ENCODE results near the gene CENPB. TPM values are rescaled to one million over a fixed set of nuclear protein-coding genes. Genes with fewer than 3 reads are reported as not detected.

The CENPB gene
- total RNA-seq, 1 donor from 2014 or later = 66.2 TPM

DNA sequence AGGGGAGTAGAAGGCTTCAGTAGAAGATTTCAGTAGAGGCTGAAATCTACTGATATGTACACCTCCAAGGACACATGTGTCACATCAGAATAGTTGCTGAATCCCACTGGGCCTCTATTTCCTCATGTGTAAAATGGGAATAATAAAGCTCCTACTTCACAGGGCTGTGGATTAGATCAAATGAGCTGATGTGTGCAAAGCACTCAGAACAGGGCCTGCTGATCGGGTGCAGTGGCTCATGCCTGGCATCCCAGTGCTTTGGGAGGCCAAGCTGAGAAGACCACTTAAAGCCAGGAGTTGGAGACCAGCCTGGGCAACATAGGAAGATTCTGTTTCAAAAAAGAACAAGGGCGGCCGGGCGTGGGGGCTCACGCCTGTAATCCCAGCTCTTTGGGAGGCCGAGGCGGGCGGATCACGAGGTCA lies 25.7 kb upstream of the CENPB start:
- TF ChIP-seq, protein P1, sequence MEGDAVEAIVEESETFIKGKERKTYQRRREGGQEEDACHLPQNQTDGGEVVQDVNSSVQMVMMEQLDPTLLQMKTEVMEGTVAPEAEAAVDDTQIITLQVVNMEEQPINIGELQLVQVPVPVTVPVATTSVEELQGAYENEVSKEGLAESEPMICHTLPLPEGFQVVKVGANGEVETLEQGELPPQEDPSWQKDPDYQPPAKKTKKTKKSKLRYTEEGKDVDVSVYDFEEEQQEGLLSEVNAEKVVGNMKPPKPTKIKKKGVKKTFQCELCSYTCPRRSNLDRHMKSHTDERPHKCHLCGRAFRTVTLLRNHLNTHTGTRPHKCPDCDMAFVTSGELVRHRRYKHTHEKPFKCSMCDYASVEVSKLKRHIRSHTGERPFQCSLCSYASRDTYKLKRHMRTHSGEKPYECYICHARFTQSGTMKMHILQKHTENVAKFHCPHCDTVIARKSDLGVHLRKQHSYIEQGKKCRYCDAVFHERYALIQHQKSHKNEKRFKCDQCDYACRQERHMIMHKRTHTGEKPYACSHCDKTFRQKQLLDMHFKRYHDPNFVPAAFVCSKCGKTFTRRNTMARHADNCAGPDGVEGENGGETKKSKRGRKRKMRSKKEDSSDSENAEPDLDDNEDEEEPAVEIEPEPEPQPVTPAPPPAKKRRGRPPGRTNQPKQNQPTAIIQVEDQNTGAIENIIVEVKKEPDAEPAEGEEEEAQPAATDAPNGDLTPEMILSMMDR (IDR thresholded peaks at IDR 0.05; ENCODE audit: insufficient read depth, low read length, poor library complexity, severe bottlenecking) = no peak
- H3K4me3 ChIP-seq (ENCODE audit: low read depth, low read length) = no peak overlapping the region
- no peaks in the 10 kb centered on the region for H3K27me3 ChIP-seq (ENCODE audit: control insufficient read depth, insufficient read depth, low read length)
- H3K36me3 ChIP-seq (ENCODE audit: control insufficient read depth, insufficient read depth, low read length) = no peaks in the 10 kb centered on the region
- DNase-seq (ENCODE audit: low read depth) = no peak

DNA sequence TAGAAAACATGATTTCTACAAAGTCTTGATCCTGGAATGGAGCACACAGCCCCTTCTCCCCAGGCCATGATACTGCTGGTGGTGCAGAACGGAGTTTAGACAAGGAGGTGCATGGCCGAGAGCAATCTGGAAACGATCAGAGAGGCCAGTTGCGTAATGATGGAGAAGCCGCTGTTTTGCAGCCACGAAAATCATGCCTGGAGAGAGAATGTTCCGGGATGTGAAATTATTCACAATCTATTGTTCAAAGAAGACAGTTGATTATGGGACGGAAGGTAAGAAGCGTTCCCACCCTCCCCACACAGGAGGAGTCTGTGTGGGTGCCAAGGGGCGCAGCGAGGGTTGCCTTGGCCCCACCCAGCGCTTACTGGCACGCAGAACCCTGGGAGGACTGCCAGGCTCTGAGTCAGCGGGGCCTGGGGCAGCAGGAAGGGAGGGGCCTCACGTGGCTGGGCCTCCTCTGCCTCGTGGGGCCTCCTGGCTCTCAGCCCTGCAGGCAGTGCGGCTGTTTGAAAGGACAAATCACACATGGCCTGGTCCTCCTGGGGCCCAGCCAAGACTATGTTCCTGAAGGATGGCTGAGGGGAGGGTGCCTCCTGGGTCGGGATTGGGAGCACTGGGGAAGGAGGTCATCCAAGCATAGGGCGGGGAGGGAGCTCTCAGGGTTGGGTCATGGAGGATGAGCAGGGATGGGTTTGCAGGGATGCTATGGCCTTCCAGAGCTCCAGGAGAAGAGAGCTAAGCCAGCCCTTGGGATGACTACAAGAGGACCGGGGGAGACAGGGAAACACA lies 25.1 kb upstream of the CENPB start:
- H3K36me3 ChIP-seq (ENCODE audit: control insufficient read depth, insufficient read depth, low read length) = no peaks in the 10 kb centered on the region
- H3K27me3 ChIP-seq (ENCODE audit: control insufficient read depth, insufficient read depth, low read length) = no peaks in the 10 kb centered on the region
- no peak overlapping the region for H3K4me3 ChIP-seq (ENCODE audit: low read depth, low read length)
- DNase-seq (ENCODE audit: low read depth) = peak; percentile 74
- TF ChIP-seq, protein P1 (IDR thresholded peaks at IDR 0.05; ENCODE audit: insufficient read depth, low read length, poor library complexity, severe bottlenecking) = no peak

DNA sequence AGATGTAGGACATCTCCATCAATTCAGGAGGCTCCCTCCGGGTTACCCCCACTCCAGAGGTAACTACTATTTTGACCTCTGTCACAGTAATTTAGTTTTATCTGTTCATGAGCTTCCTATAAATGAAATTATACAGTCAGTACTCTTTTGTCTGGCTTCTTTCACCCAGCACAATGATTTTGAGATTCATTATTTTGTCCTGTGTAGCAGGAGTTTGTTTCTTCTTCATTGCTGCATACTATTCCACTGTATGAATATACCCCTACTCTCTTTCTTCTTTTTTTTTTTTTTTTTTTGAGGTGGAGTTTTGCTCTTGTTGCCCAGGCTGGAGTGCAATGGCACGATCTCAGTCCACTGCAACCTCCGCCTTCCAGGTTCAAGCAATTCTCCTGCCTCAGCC lies 22.0 kb upstream of the CENPB start:
- Histone ChIP-seq H3K27me3 (ENCODE audit: control insufficient read depth, insufficient read depth, low read length) (no peaks in the 10 kb centered on the region), H3K36me3 (ENCODE audit: control insufficient read depth, insufficient read depth, low read length) (no peaks in the 10 kb centered on the region), H3K4me3 (ENCODE audit: low read depth, low read length) (no peak overlapping the region)
- TF ChIP-seq, protein P1 (IDR thresholded peaks at IDR 0.05; ENCODE audit: insufficient read depth, low read length, poor library complexity, severe bottlenecking) = no peak
- no peak for DNase-seq (ENCODE audit: low read depth)

DNA sequence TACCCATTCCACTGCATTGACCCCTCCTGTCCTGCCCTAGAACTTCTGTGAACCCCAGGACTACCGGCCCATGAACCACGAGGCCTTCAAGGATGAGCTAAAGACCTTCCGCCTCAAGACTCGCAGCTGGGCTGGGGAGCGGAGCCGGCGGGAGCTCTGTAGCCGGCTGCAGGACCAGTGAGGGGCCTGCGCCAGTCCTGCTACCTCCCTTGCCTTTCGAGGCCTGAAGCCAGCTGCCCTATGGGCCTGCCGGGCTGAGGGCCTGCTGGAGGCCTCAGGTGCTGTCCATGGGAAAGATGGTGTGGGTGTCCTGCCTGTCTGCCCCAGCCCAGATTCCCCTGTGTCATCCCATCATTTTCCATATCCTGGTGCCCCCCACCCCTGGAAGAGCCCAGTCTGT lies 18.2 kb upstream of the CENPB start:
- DNase-seq (ENCODE audit: low read depth) = no peak
- Histone ChIP-seq H3K27me3 (ENCODE audit: control insufficient read depth, insufficient read depth, low read length) (no peaks in the 10 kb centered on the region), H3K4me3 (ENCODE audit: low read depth, low read length) (no peak overlapping the region), H3K36me3 (ENCODE audit: control insufficient read depth, insufficient read depth, low read length) (peaks cover 1% of the 10 kb centered on the region)
- TF ChIP-seq, protein P1 (IDR thresholded peaks at IDR 0.05; ENCODE audit: insufficient read depth, low read length, poor library complexity, severe bottlenecking) = no peak

DNA sequence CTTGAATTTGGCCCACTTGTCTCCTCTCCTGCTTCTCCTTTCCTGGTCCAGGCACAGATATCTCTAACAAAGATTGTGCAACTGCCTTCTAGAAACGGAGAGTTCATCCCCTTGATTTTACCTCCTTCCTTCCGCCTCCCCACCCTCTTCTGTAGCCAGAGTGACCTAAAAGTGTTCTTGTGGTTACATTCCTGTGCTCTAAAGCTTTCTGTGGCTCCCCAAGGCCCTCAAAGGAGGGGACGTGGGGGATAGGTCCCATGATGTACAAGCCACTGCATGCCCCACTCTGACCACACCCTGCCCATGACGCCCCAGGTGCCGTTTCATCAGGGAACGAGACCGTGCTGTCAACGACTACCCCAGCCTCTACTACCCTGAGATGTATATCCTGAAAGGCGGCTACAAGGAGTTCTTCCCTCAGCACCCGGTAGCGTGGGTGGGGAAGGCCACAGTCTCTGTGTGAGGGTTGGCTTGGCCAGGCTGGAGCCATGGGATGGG lies 17.8 kb upstream of the CENPB start:
- H3K27me3 ChIP-seq (ENCODE audit: control insufficient read depth, insufficient read depth, low read length) = no peaks in the 10 kb centered on the region
- DNase-seq (ENCODE audit: low read depth) = no peak
- no peak overlapping the region for H3K4me3 ChIP-seq (ENCODE audit: low read depth, low read length)
- peaks cover 1% of the 10 kb centered on the region for H3K36me3 ChIP-seq (ENCODE audit: control insufficient read depth, insufficient read depth, low read length)
- TF ChIP-seq, protein P1 (IDR thresholded peaks at IDR 0.05; ENCODE audit: insufficient read depth, low read length, poor library complexity, severe bottlenecking) = no peak
